ENCODE data around the gene SARM1. TPM values are rescaled to one million over a fixed set of nuclear protein-coding genes. Genes with fewer than 3 reads are reported as not detected.

The SARM1 gene
- total and polyA plus RNA-seq, 2 of the 13 experiments (the other 11 are each of a cell fraction or from before 2014, with no cell fraction given) = 0.73 to 0.86 TPM

DNA sequence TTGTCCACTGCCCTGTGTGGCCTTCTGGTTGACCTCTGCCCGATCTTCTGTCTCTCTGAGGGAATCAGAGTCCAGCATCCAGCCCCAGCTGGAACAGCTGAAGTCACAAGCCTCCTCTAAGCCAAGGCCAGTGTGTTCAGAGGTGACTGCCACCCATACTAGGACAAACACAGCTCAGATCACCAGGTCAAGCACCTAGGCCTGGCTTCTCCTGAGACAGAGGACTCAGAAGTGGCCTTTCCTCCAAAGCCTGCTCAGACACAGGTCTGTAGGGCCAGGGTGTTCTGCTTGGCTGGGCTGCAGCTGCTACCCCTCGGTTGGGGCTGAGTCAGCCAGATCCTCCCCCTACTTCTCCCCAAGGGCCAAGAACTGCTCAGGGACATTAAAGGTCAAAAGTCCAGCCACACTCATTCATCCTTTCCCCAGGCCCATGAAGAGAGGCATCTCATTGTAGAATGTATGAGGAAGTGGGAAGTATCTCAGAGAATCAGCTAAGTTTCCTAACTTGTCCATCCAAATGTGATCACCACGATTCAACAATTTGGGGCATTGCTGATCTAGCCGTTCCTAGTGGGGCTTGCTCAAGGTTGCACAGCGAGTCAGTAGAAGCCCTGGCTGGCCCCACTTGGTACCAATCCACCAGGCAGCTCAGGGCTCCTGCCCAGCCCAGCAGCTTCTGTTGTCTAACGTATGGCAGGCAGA, 26.9 kb downstream of the SARM1 start (continued):
- TF ChIP-seq CERS6 (CRISPR knock-in tag; IDR thresholded peaks at IDR 0.05) = no peak
- TF ChIP-seq, protein P1, sequence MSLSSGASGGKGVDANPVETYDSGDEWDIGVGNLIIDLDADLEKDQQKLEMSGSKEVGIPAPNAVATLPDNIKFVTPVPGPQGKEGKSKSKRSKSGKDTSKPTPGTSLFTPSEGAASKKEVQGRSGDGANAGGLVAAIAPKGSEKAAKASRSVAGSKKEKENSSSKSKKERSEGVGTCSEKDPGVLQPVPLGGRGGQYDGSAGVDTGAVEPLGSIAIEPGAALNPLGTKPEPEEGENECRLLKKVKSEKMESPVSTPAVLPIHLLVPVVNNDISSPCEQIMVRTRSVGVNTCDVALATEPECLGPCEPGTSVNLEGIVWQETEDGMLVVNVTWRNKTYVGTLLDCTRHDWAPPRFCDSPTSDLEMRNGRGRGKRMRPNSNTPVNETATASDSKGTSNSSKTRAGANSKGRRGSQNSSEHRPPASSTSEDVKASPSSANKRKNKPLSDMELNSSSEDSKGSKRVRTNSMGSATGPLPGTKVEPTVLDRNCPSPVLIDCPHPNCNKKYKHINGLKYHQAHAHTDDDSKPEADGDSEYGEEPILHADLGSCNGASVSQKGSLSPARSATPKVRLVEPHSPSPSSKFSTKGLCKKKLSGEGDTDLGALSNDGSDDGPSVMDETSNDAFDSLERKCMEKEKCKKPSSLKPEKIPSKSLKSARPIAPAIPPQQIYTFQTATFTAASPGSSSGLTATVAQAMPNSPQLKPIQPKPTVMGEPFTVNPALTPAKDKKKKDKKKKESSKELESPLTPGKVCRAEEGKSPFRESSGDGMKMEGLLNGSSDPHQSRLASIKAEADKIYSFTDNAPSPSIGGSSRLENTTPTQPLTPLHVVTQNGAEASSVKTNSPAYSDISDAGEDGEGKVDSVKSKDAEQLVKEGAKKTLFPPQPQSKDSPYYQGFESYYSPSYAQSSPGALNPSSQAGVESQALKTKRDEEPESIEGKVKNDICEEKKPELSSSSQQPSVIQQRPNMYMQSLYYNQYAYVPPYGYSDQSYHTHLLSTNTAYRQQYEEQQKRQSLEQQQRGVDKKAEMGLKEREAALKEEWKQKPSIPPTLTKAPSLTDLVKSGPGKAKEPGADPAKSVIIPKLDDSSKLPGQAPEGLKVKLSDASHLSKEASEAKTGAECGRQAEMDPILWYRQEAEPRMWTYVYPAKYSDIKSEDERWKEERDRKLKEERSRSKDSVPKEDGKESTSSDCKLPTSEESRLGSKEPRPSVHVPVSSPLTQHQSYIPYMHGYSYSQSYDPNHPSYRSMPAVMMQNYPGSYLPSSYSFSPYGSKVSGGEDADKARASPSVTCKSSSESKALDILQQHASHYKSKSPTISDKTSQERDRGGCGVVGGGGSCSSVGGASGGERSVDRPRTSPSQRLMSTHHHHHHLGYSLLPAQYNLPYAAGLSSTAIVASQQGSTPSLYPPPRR (CRISPR knock-in tag; IDR thresholded peaks at IDR 0.05; ENCODE audit: borderline replicate concordance) = 0 out of 2 replicates have a peak, but pooled peaks have one; percentile 24
- TF ChIP-seq NR2F6 (IDR thresholded peaks at IDR 0.05) = peak; percentile 51; the same call in 1 of the 2 replicates
- TF ChIP-seq NR2F6 (CRISPR knock-in tag; IDR thresholded peaks at IDR 0.05) = peak; percentile 74
- peak; percentile 43; the same call in 1 of the 2 replicates for TF ChIP-seq ZFP91 (CRISPR knock-in tag; IDR thresholded peaks at IDR 0.05; ENCODE audit: borderline replicate concordance)
- TF ChIP-seq RXRA (CRISPR knock-in tag; IDR thresholded peaks at IDR 0.05) = peak; percentile 36; the same call in 1 of the 2 replicates
- 0 out of 2 replicates have a peak, but pooled peaks have one; percentile 23 for TF ChIP-seq SAP130 (CRISPR knock-in tag; IDR thresholded peaks at IDR 0.05; ENCODE audit: low read depth)
- peak; percentile 28; the same call in 1 of the 2 replicates for TF ChIP-seq HNF4G (IDR thresholded peaks at IDR 0.05; ENCODE audit: borderline replicate concordance, low read depth, low read length)
- TF ChIP-seq HNF4G (CRISPR knock-in tag; IDR thresholded peaks at IDR 0.05; ENCODE audit: borderline replicate concordance, low read depth) = peak; percentile 57; the same call in 1 of the 2 replicates
- no peak for TF ChIP-seq RFX3 (CRISPR knock-in tag; IDR thresholded peaks at IDR 0.05)
- TF ChIP-seq HNF4A (CRISPR knock-in tag; IDR thresholded peaks at IDR 0.05) = peak; percentile 69
- TF ChIP-seq ZNF33B (CRISPR knock-in tag; IDR thresholded peaks at IDR 0.05) = no peak
- no peak for TF ChIP-seq RORA (CRISPR knock-in tag; IDR thresholded peaks at IDR 0.05)
- TF ChIP-seq FIP1L1 (IDR thresholded peaks at IDR 0.05; ENCODE audit: borderline replicate concordance, insufficient read depth, low read depth, low read length) = no peak
- no peak for TF ChIP-seq KDM2A (CRISPR knock-in tag; IDR thresholded peaks at IDR 0.05; ENCODE audit: borderline replicate concordance, low read depth)
- 0 out of 2 replicates have a peak, but pooled peaks have one; percentile 35 for TF ChIP-seq ZNF687 (CRISPR knock-in tag; IDR thresholded peaks at IDR 0.05)
